GM21786 (cell line): Measurements from ENCODE around the gene AFG3L2.
A peak's percentile ranks its signal among the peaks of the same experiment; 100 is the strongest.

Experiments used
- ATAC-seq: cut with Tn5 transposase; IDR thresholded peaks from one replicate; pipeline ENCODE4 v1.9.1; 2021; ENCODE audit not compliant: unreplicated experiment

AFG3L2 gene

DNA sequence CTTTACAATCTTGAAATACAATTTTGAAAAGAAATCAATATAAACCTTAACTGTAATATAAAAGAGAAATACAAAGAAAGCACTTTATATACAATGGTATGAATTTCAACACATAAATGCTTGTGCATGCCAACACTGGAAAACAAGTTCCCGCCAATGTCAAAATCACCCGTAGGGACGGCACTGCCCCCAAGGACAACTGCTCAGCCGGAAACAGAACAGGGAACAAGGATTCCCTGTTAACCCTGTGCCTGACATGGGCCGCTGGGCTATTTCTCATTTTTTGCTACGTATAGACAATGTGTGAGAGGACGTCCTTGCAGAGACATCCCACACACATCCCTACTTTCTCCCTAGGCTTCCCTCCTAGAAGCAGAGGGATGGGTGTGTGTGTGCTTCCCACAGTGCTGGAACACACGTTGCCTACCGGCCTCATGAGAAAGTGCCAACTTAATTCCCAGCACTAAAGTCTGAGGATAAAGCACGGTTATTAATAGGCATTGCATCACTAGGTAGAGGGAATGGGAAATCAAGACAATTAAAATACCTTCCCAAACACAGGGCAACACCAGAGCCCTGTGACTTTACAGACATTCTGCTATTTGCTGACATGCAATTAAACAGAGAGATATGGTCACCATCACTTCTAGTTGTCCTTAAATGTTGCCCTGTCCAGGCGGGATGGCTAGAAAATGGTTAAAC lies 14.4 kb downstream of the AFG3L2 start:
- no peak for ATAC-seq

DNA sequence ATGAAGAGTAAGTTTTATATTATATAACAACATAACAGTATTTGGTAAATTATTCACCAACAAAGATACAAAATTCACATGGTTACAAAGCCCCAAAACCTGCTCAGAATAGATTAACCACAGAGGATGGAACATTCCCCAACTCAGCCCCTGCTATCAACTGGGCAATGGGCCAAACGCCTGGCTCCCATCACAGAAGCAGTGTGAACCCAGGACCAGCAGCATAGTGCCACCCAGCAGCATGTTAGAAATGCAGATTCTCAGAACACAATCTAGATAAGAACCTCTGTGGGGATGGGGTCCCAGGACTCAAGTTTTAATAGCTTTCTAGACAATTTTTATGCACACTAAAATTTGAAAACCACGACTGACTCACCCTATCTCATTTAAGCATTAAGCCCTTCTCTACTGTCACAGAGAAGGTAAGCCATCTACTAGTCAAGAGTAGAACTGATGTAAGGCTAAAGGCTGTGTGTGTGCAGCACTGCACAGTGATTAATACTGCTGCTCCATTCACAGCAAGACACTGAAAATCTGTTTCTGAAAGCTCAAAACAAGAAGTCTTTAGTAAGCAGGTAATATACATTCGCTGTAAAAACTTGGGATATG lies 15.2 kb downstream of the AFG3L2 start:
- no peak for ATAC-seq

DNA sequence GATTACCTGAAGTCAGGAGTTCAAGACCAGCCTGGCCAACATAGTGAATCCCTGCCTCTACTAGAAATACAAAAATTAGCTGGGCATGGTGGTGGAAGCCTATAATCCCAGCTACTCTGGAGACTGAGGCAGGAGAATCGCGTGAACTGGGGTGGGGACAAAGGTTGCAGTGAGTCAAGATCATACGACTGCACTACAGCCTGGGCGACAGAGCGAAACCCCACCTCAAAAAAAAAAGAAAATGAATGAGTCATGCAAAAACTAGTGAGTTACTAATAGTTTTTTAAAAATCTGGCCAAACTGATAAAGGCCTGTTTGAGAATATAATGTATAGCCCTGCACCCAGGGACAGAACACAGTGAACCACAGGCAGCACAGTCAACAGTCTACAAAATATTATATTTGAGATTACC lies 17.5 kb downstream of the AFG3L2 start:
- no peak for ATAC-seq

DNA sequence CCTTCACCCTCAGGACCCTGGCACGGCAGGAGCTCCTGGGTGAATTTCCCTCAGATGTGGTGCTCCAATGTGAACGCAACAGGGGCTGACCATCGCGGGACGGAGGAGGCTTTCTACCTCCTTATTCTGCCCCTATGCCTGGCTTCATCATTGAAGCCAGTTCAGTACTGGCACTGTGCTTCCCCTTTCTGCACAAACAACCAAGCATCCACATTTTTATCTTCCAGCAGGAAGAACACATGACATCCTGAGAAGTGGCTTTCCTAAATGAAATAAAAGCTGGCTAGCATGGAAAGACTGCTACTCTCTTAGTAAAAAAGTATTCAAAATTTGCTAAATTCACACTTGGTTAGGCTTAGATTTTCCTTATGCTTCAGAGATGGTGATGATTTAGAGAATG lies 24.8 kb downstream of the AFG3L2 start:
- no peak for ATAC-seq

GRCh38 chr18:12347895-12348294 lies 29.1 kb downstream of the AFG3L2 start:
- no peak for ATAC-seq

DNA sequence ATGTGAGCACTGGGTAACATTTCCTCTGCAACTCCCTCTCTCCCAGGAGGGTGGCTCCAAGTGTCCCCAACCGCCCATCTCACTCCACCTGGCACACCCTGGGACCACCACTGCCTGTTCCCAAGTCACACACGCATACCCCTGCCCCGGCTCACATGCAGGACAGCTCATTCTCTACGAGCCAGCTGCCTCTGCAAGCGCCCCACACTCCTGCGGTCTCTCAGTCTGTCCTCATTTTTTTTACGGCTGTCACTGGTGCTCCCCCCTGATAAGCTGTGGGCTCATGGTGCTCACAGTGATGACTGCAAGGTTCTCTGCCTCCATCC lies 30.8 kb downstream of the AFG3L2 start:
- ATAC-seq = no peak

GRCh38 chr18:12345491-12346239 lies 31.4 kb downstream of the AFG3L2 start:
- ATAC-seq = no peak

GRCh38 chr18:12342661-12343060 lies 34.4 kb downstream of the AFG3L2 start:
- ATAC-seq = no peak

GRCh38 chr18:12340945-12341660 lies 35.9 kb downstream of the AFG3L2 start:
- no peak for ATAC-seq

DNA sequence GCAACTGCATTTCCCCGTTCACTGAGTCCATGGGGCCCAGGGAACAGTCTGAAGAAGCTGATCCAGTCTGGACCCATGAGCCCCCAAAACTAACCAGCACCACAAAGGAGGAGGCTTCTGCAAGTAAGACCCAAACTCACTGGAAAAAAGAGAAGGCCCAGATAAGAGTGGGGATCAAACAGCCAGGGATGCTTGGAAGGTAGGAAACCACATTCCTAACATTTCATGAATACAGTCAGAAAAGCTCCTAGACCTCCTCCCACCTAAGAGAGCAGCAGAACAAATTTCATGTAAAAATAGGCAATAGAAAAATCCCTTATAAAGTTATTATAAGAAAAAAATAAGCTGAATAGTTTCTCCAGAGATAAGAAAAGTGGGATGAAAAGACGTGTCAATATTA lies 38.6 kb downstream of the AFG3L2 start:
- no peak for ATAC-seq

DNA sequence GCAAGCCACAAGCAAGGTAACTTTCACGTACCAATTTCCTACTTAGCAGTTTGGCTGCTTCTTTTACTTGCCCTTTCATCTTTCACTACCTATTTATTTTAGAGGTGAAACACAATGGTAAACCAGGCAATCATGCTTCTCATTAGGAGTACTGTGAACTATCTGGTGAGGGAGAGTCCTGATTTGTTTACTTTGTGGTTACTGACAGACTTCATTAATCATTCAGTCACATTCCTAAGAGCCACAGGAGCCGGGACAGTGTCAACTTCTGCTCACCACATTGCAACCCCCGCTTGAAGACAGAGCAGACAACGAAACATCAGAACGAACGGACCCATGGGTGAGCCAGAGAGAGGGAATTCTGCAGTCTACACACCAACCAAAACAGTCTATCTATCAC lies 40.1 kb downstream of the AFG3L2 start:
- ATAC-seq = peak; percentile 48

- ATAC-seq = no peak
Measured at GRCh38 chr18:12336171-12336613, 40.8 kb downstream of the AFG3L2 start.

DNA sequence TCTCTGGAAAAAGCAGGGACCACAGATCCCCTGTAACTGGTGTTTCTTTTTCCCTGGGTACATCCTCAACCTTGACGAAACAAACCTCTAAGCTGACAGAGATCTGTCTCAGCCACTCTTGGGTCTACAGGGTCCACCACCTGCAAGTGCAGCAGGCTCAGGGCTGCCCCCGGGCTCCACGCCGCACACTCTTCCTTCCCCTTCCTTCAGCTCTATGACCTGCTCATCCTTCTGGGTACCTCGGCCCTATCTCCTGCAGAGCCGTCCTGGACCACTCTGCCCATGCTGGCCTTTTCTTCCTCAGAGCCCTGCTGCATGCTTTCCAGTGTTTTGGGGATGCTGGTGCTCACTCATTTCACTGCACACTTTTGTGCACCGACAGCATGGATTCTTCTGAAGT lies 41.5 kb downstream of the AFG3L2 start:
- no peak for ATAC-seq

GRCh38 chr18:12334863-12335262 lies 42.2 kb downstream of the AFG3L2 start:
- no peak for ATAC-seq

- no peak for ATAC-seq
Measured at GRCh38 chr18:12334366-12334808, 42.6 kb downstream of the AFG3L2 start.

DNA sequence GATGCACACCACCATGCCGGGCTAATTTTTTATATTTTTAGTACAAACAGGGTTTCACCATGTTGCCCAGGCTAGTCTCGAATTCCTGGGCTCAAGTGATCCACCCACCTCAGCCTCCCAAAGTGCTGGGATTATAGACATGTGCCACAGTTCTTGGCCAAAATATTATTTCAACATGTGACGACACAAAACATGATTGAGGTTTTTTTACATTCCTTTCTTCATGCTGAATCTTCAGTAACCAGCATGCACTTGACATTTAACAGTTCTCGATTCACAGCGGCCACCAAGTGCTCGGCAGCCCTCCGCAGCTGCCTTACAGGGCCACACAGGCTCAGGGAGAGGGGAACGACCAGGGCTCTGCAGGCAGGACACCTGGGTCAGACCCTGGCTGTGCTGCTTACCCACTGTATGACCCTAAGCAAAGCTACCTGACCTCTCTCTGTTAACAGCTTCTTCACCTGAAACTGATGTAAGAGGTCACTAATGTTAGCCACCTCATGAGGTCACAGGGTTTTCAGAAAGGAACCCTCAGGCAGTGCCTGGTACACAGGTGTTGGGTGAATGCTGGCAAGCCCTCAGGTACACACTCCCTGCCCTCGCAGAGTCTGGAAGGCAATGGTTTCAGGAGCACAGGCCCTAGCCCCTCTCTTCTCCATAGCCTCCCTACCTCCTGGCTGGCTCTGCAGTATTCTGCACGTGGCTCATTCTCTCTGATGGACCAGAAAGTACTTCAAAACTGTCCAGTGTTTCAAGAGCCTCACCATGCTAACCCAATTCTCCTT lies 43.3 kb downstream of the AFG3L2 start:
- no peak for ATAC-seq

DNA sequence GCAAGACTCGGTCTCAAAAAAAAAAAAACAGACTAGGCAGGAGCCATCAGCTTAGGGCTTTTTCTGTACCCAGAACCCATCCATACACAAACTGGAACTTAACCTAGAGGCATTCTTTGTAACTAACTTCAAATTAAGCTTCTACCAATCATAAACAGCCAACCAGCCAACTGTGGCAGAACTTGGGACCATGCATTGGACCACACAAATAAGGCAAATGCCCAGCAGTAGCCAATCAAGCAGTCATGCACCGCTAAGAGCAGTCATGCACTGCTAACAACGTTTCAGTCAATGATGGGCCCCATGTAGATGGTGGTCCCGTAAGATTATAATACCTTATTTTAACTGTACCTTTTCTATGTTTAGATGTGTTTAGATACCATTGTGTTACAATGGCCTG lies 46.3 kb downstream of the AFG3L2 start:
- ATAC-seq = no peak

DNA sequence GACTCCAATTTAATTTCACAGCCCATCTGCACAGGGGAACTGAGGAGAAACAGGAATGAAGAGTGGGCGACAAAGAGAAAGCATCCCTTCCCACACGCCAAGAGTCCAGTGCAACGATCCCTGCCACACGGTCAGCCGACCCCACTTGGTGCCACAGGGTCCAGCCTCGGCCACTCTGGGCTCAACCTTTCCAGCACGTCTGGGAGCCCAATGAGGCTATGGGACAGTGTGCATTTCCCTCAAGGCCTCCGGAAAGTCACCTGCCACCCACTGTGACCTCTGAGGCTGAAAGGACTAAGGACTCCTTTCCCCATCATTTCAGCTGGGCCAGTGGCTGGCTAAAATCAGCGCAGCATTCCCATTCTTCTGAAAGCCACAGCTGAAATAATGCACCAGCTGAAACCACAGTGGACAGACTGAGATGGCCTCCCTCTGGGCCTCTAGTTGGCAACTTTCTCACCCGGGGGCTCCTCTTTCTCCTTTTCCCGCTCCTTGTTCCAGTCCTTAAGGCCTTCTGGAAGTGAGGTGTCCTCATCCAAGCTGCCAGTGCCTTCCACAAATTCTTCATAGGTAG lies 47.8 kb downstream of the AFG3L2 start:
- no peak for ATAC-seq

DNA sequence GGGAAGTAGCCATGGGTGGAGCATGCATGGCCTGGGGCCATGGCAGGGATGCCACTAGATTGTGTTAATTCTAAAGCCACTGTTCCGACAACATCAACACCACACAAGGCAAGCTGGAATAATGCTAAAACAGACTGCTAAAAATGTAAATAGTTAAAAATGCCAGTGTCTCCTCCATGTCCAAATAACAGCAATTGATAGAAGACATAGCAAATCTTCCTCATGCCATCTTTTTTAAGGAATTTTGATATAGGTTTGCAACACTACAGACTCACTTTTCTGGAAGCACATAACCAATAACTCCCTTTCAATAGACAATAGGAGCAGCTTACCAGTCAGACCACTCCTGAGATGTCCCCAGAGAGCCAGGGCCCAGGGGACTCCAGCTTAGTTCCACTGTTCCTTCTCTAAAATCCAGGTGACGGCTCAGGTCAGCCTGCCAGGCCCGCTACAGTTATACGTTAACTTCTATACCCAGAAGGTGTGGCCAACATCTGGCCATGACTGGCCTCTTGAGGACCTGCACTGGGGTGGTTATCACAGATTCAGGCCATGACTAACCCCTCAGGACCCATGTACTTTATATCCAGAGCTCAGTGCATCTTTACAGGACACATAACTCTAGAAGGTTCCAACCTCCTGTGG lies 48.7 kb downstream of the AFG3L2 start:
- no peak for ATAC-seq
